HG02798 (cell line): ENCODE results near the gene SMPD3.

ENCODE experiments used
- ATAC-seq: cut with Tn5 transposase; IDR thresholded peaks from one replicate; pipeline ENCODE4 v1.9.1; 2021; ENCODE audit warnings: mild to moderate bottlenecking; ENCODE audit not compliant: unreplicated experiment, poor library complexity

SMPD3 gene

GRCh38 chr16:68361485-68361884, 86.8 kb downstream of the SMPD3 start:
- ATAC-seq = no peak

GRCh38 chr16:68360956-68361355, 87.4 kb downstream of the SMPD3 start:
- ATAC-seq = no peak

GRCh38 chr16:68360547-68360946, 87.8 kb downstream of the SMPD3 start:
- ATAC-seq = no peak

GRCh38 chr16:68359398-68360191, 88.7 kb downstream of the SMPD3 start:
- ATAC-seq = no peak

- ATAC-seq = no peak
Observed at GRCh38 chr16:68358951-68359350, 89.4 kb downstream of the SMPD3 start.

GRCh38 chr16:68357923-68358322, 90.4 kb downstream of the SMPD3 start:
- no peak for ATAC-seq

- ATAC-seq = no peak
Observed at GRCh38 chr16:68357521-68357922, 90.8 kb downstream of the SMPD3 start.

- ATAC-seq = no peak
Observed at GRCh38 chr16:68356919-68357286, 91.4 kb downstream of the SMPD3 start.

GRCh38 chr16:68356249-68356918, 91.9 kb downstream of the SMPD3 start:
- peak; percentile 83 for ATAC-seq

- peak; percentile 8 for ATAC-seq
Observed at GRCh38 chr16:68355447-68356248, 92.7 kb downstream of the SMPD3 start.

- no peak for ATAC-seq
Observed at GRCh38 chr16:68354816-68355215, 93.5 kb downstream of the SMPD3 start.

GRCh38 chr16:68353366-68353765, 94.9 kb downstream of the SMPD3 start:
- no peak for ATAC-seq

GRCh38 chr16:68351991-68352431, 96.3 kb downstream of the SMPD3 start:
- no peak for ATAC-seq

- ATAC-seq = no peak
Observed at GRCh38 chr16:68351463-68351862, 96.8 kb downstream of the SMPD3 start.

GRCh38 chr16:68350813-68351350, 97.4 kb downstream of the SMPD3 start:
- no peak for ATAC-seq

- ATAC-seq = no peak
Observed at GRCh38 chr16:68349838-68350410, 98.4 kb downstream of the SMPD3 start.

- no peak for ATAC-seq
Observed at GRCh38 chr16:68348639-68349445, 99.5 kb downstream of the SMPD3 start.

GRCh38 chr16:68347605-68348004, 100.7 kb downstream of the SMPD3 start:
- no peak for ATAC-seq

- ATAC-seq = no peak
Observed at GRCh38 chr16:68346892-68347480, 101.3 kb downstream of the SMPD3 start.
